SU-DHL-6 (cell line): ENCODE results near the gene IBA57.

Experiments
- H2AFZ ChIP-seq: fragments of 200-600 bp; sonication (generic); 2 replicates; pipeline ENCODE4 v1.6.1; 2014; ENCODE audit warnings: low read depth, mild to moderate bottlenecking, moderate library complexity, mixed read lengths, antibody characterized with exemption, low read length; ENCODE audit not compliant: severe bottlenecking
- H3F3A ChIP-seq: fragments of 200-600 bp; shearing (Covaris generic); 2 replicates; pipeline ENCODE4 v1.6.0; 2016; ENCODE audit warnings: antibody characterized with exemption, mild to moderate bottlenecking; ENCODE audit not compliant: insufficient read depth
- H3K27ac ChIP-seq: fragments of 200-600 bp; sonication (generic); 2 replicates; pipeline ENCODE4 v1.5.1; 2016; ENCODE audit warnings: low read depth, mild to moderate bottlenecking, low read length, moderate library complexity, mixed read lengths
- H3K27me3 ChIP-seq: fragments of 200-600 bp; sonication (generic), shearing (Covaris generic); 2 replicates; pipeline ENCODE4 v1.6.0; 2014; ENCODE audit warnings: mild to moderate bottlenecking, low read length
- H3K36me3 ChIP-seq: fragments of 200-600 bp; sonication (generic); 2 replicates; pipeline ENCODE4 v1.6.1; 2014; ENCODE audit warnings: mild to moderate bottlenecking, low read length, mixed read lengths
- H3K4me2 ChIP-seq: fragments of 300-600, 200-600 bp; shearing (Covaris generic), sonication (generic); 2 replicates; pipeline ENCODE4 v1.6.0; 2014; ENCODE audit warnings: low read length, low read depth, mild to moderate bottlenecking; ENCODE audit not compliant: poor library complexity, severe bottlenecking
- H3K4me3 ChIP-seq: fragments of 200-600 bp; sonication (generic); 2 replicates; pipeline ENCODE4 v1.5.1; 2014; ENCODE audit warnings: antibody characterized with exemption, low read length, mild to moderate bottlenecking, mixed read lengths; ENCODE audit not compliant: insufficient read depth, poor library complexity, severe bottlenecking
- H3K79me2 ChIP-seq: fragments of 200-600 bp; sonication (generic); 2 replicates; pipeline ENCODE4 v1.6.1; 2014; ENCODE audit warnings: mild to moderate bottlenecking, low read length, moderate library complexity; ENCODE audit not compliant: insufficient read depth
- H3K9ac ChIP-seq: fragments of 200-600 bp; sonication (generic); 2 replicates; pipeline ENCODE4 v1.7.0; 2014; ENCODE audit warnings: mild to moderate bottlenecking, low read length
- H3K9me2 ChIP-seq: fragments of 200-600 bp; sonication (generic); replicated peaks from 2 replicates; pipeline ENCODE4 v1.6.1; 2014; ENCODE audit warnings: low read length; ENCODE audit not compliant: insufficient read depth
- H3K9me3 ChIP-seq: fragments of 200-600 bp; sonication (generic); 2 replicates; pipeline ENCODE4 v1.6.1; 2014; ENCODE audit warnings: low read length, mixed read lengths; ENCODE audit not compliant: insufficient read depth
- H4K20me1 ChIP-seq: fragments of 200-600 bp; sonication (generic); 2 replicates; pipeline ENCODE4 v1.6.1; 2014; ENCODE audit warnings: low read depth, mild to moderate bottlenecking, antibody characterized with exemption, low read length, moderate library complexity, mixed read lengths
- CTCF ChIP-seq: fragments of 200-600 bp; sonication (generic); IDR thresholded peaks from one replicate; pipeline ENCODE4 v1.5.1; 2017; ENCODE audit warnings: antibody characterized with exemption, mild to moderate bottlenecking, low read length, moderate library complexity; ENCODE audit not compliant: insufficient read depth, poor library complexity, severe bottlenecking
- EZH2phosphoT487 ChIP-seq: fragments of 200-600 bp; sonication (generic), shearing (Covaris generic); conservative IDR thresholded peaks from 2 replicates; pipeline ENCODE4 v1.6.1; 2018; ENCODE audit warnings: mild to moderate bottlenecking, antibody characterized with exemption, low read length, moderate library complexity, mixed read lengths

Gene IBA57

GRCh38 chr1:228180959-228181644, 15.5 kb downstream of the IBA57 start:
- H3K27ac ChIP-seq = no peak overlapping the region
- H3K9ac ChIP-seq = no peak overlapping the region
- H2AFZ ChIP-seq = no peak overlapping the region

GRCh38 chr1:228181645-228182034, 16.0 kb downstream of the IBA57 start:
- H2AFZ ChIP-seq = no peak overlapping the region
- H3K4me2 ChIP-seq = no peak overlapping the region
- no peaks in the 10 kb centered on the region for H3K9me2 ChIP-seq
- no peaks in the 10 kb centered on the region for H3F3A ChIP-seq
- no peaks in the 10 kb centered on the region for H3K79me2 ChIP-seq
- H3K27me3 ChIP-seq = no peaks in the 10 kb centered on the region
- no peak overlapping the region for H3K27ac ChIP-seq
- H4K20me1 ChIP-seq = no peaks in the 10 kb centered on the region
- TF ChIP-seq EZH2phosphoT487 (no peak), CTCF (no peak)
- H3K9me3 ChIP-seq = no peaks in the 10 kb centered on the region
- no peaks in the 10 kb centered on the region for H3K36me3 ChIP-seq
- no peak overlapping the region for H3K9ac ChIP-seq
- H3K4me3 ChIP-seq = no peak overlapping the region

More at GRCh38 chr1:228180959-228181644, 15.5 kb downstream of the IBA57 start:
- no peaks in the 10 kb centered on the region for H3F3A ChIP-seq
- H3K79me2 ChIP-seq = no peaks in the 10 kb centered on the region
- H3K9me3 ChIP-seq = no peaks in the 10 kb centered on the region
- no peak overlapping the region for H3K4me3 ChIP-seq
- H3K9me2 ChIP-seq = no peaks in the 10 kb centered on the region
- H4K20me1 ChIP-seq = no peaks in the 10 kb centered on the region
- no peak overlapping the region for H3K4me2 ChIP-seq
- H3K27me3 ChIP-seq = no peaks in the 10 kb centered on the region
- TF ChIP-seq EZH2phosphoT487 (no peak), CTCF (no peak)
- no peaks in the 10 kb centered on the region for H3K36me3 ChIP-seq

- TF ChIP-seq EZH2phosphoT487 (no peak), CTCF (no peak)
- H3K27me3 ChIP-seq = no peaks in the 10 kb centered on the region
- no peak overlapping the region for H2AFZ ChIP-seq
- no peak overlapping the region for H3K4me3 ChIP-seq
- H3F3A ChIP-seq = no peaks in the 10 kb centered on the region
- H3K27ac ChIP-seq = no peak overlapping the region
- no peaks in the 10 kb centered on the region for H3K36me3 ChIP-seq
- no peaks in the 10 kb centered on the region for H3K9me2 ChIP-seq
- no peaks in the 10 kb centered on the region for H3K9me3 ChIP-seq
- no peaks in the 10 kb centered on the region for H4K20me1 ChIP-seq
- no peaks in the 10 kb centered on the region for H3K79me2 ChIP-seq
- H3K4me2 ChIP-seq = no peak overlapping the region
- H3K9ac ChIP-seq = no peak overlapping the region
Measured at GRCh38 chr1:228182296-228183030, 16.9 kb downstream of the IBA57 start.
